ENCODE results near the gene ADAMTS2. TPM values are rescaled to one million over a fixed set of nuclear protein-coding genes. Genes with fewer than 3 reads are reported as not detected.

ADAMTS2 gene
- total RNA-seq, 1 experiment from 2014 or later, result not detected

DNA sequence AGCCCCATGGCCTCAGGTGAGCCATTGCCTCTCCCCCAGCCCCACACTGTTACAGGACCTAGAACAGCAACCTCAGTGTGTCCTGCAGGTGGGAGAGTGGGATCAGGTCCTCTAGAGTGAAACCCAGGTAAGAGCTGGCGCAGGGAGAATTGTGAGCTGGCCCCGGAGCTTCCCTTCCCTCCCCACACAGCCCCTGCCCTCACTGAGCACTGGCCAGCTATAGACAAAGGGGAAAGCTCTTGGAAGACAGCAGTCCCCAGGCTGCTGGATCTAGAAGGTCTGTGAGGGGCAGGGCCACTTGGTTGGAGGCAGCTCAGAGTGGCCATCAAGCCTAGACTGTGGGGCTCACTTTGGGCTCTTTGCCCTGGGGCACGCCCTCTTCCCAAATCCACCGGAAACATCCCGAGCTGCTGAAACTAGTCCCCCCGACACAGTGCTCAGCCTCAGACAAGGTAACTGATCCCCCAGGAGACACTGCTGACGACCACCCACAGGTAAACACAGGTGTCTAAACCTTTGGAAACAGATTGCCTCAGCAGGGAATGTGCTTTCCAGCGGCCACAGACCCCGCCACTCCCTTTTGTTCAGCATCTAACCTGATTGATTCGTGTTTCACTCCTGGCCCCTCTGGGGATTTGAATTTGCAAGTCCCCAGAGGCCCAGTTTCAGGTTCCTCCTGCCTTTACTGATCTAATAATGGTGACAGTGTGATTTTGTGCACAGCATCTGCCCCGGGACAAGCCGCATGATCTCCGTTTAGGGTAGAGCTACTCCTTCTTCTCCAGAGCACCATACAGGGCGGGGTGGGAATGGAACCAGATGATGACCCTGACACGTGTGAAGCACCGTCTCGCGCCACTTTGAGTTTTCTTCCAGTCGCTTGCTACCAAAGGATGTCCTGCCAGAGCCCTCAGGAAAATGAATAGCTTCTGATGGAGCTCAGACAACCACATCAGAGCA is 42.2 kb upstream of the ADAMTS2 start:
- Histone ChIP-seq H3K9me3 (ENCODE audit: low read length) (peaks cover 7% of the 10 kb centered on the region; the same call in 1 of the 2 replicates), H4K20me1 (ENCODE audit: low read length) (no peaks in the 10 kb centered on the region), H3K9ac (ENCODE audit: low read length) (no peak overlapping the region), H3F3A (ENCODE audit: low read length, unreplicated experiment) (no peaks in the 10 kb centered on the region), H3K36me3 (ENCODE audit: low read depth, low read length) (no peaks in the 10 kb centered on the region), H3K79me2 (ENCODE audit: low read length) (no peaks in the 10 kb centered on the region), H3K27me3 (ENCODE audit: low read length) (peaks cover 27% of the 10 kb centered on the region), H3K27ac (ENCODE audit: low read length) (no peak overlapping the region), H3K4me3 (ENCODE audit: low read length) (no peak overlapping the region), H3K4me1 (ENCODE audit: insufficient read depth, low read length) (no peaks in the 10 kb centered on the region), H3K4me2 (ENCODE audit: low read length) (no peak overlapping the region), H3K9me2 (replicated peaks; ENCODE audit: low read length) (no peaks in the 10 kb centered on the region), H2AFZ (ENCODE audit: low read length) (no peak overlapping the region)
- CTCF ChIA-PET, result no interaction called here
- POLR2A ChIA-PET (ENCODE audit: unreplicated experiment), result no interaction called here
- DNase-seq (no peak), ATAC-seq (no peak)
- TF ChIP-seq EZH2 (IDR thresholded peaks at IDR 0.05; ENCODE audit: low read length, unreplicated experiment), result no peak
- no peak for TF ChIP-seq EZH2phosphoT487 (IDR thresholded peaks at IDR 0.05; ENCODE audit: borderline replicate concordance, low read length)
- TF ChIP-seq, protein P1, sequence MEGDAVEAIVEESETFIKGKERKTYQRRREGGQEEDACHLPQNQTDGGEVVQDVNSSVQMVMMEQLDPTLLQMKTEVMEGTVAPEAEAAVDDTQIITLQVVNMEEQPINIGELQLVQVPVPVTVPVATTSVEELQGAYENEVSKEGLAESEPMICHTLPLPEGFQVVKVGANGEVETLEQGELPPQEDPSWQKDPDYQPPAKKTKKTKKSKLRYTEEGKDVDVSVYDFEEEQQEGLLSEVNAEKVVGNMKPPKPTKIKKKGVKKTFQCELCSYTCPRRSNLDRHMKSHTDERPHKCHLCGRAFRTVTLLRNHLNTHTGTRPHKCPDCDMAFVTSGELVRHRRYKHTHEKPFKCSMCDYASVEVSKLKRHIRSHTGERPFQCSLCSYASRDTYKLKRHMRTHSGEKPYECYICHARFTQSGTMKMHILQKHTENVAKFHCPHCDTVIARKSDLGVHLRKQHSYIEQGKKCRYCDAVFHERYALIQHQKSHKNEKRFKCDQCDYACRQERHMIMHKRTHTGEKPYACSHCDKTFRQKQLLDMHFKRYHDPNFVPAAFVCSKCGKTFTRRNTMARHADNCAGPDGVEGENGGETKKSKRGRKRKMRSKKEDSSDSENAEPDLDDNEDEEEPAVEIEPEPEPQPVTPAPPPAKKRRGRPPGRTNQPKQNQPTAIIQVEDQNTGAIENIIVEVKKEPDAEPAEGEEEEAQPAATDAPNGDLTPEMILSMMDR (conservative IDR thresholded peaks at IDR 0.05; ENCODE audit: low read depth, low read length), result no peak
- no TSS peak for BruUV-seq (replicated peaks)
- intact Hi-C loops (cut with micrococcal nuclease), result no loop called here

DNA sequence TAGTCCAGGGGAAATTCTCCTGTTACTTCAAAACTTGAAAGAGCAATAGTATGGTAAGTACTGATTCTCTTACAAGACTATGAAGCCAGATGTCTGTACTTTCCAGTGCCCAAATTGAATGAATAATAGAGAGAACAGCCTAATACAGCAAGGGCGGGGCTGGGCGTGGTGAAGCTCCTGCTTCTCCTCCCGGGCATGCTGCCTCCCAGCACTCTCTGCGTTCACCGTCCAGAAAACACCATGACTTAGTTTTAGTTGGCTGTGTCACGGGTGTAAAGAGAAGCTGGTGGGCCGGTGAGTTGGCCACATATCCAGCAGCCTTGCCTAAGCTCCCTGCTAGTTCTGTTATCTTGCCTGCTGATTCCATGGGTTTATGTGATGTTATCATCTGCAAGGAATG is 40.7 kb upstream of the ADAMTS2 start:
- ChIA-PET CTCF (no interaction called here), POLR2A (ENCODE audit: unreplicated experiment) (no interaction called here)
- Histone ChIP-seq H3K4me3 (ENCODE audit: low read length) (no peak overlapping the region), H3K27ac (ENCODE audit: low read length) (no peak overlapping the region), H3K9me2 (replicated peaks; ENCODE audit: low read length) (no peaks in the 10 kb centered on the region), H3K79me2 (ENCODE audit: low read length) (no peaks in the 10 kb centered on the region), H3F3A (ENCODE audit: low read length, unreplicated experiment) (no peaks in the 10 kb centered on the region), H3K4me2 (ENCODE audit: low read length) (no peak overlapping the region), H3K27me3 (ENCODE audit: low read length) (peaks cover 27% of the 10 kb centered on the region), H3K9ac (ENCODE audit: low read length) (no peak overlapping the region), H3K4me1 (ENCODE audit: insufficient read depth, low read length) (no peaks in the 10 kb centered on the region), H4K20me1 (ENCODE audit: low read length) (no peaks in the 10 kb centered on the region), H2AFZ (ENCODE audit: low read length) (no peak overlapping the region), H3K36me3 (ENCODE audit: low read depth, low read length) (no peaks in the 10 kb centered on the region), H3K9me3 (ENCODE audit: low read length) (no peaks in the 10 kb centered on the region)
- DNase-seq (no peak), ATAC-seq (no peak)
- TF ChIP-seq EZH2 (IDR thresholded peaks at IDR 0.05; ENCODE audit: low read length, unreplicated experiment) (no peak), EZH2phosphoT487 (IDR thresholded peaks at IDR 0.05; ENCODE audit: borderline replicate concordance, low read length) (no peak)
- TF ChIP-seq, protein P1 (conservative IDR thresholded peaks at IDR 0.05; ENCODE audit: low read depth, low read length), result no peak
- no TSS peak for BruUV-seq (replicated peaks)
- intact Hi-C loops (cut with micrococcal nuclease), result no loop called here

DNA sequence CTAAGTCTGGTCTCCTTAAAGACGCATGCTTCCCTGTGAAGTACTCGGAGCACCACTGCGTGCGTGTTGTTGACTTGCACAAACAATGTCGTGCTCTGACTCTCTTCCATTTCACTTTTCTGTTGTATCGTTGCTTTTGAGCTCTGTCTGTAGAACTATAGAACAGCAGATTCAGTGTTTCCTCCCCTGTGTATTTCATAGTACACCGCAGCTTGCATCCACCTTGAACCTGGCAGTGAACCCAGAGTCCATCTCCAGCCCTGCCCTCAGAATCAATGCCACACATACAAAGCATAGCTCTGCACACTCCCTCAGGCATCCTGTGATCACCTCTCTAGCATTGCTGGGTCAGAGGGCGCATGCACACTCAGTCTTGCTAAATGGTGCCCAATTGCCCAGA is 37.2 kb upstream of the ADAMTS2 start:
- Histone ChIP-seq H3K36me3 (ENCODE audit: low read depth, low read length) (no peaks in the 10 kb centered on the region), H4K20me1 (ENCODE audit: low read length) (no peaks in the 10 kb centered on the region), H3K27me3 (ENCODE audit: low read length) (peaks cover 33% of the 10 kb centered on the region), H3K9me3 (ENCODE audit: low read length) (no peaks in the 10 kb centered on the region), H2AFZ (ENCODE audit: low read length) (no peak overlapping the region), H3K4me1 (ENCODE audit: insufficient read depth, low read length) (no peaks in the 10 kb centered on the region), H3F3A (ENCODE audit: low read length, unreplicated experiment) (no peaks in the 10 kb centered on the region), H3K9me2 (replicated peaks; ENCODE audit: low read length) (no peaks in the 10 kb centered on the region), H3K79me2 (ENCODE audit: low read length) (no peaks in the 10 kb centered on the region), H3K9ac (ENCODE audit: low read length) (no peak overlapping the region), H3K4me2 (ENCODE audit: low read length) (no peak overlapping the region), H3K27ac (ENCODE audit: low read length) (no peak overlapping the region), H3K4me3 (ENCODE audit: low read length) (no peak overlapping the region)
- no peak for TF ChIP-seq EZH2phosphoT487 (IDR thresholded peaks at IDR 0.05; ENCODE audit: borderline replicate concordance, low read length)
- TF ChIP-seq, protein P1 (conservative IDR thresholded peaks at IDR 0.05; ENCODE audit: low read depth, low read length), result no peak
- ATAC-seq, result no peak
- DNase-seq, result no peak
- BruUV-seq (replicated peaks), result no TSS peak
- CTCF ChIA-PET, result no interaction called here
- intact Hi-C loops (cut with micrococcal nuclease), result no loop called here
- POLR2A ChIA-PET (ENCODE audit: unreplicated experiment), result no interaction called here
